MM.1S (cell line): Measurements from ENCODE around the gene CPLX3.

Experiments
- DNase-seq: peaks from one replicate; pipeline ENCODE4 v3.0.0-alpha.2; 2015
- H2AFZ ChIP-seq: fragments of 300-600 bp; sonication (generic); 2 replicates; pipeline ENCODE4 v1.6.0; 2016; ENCODE audit warnings: antibody characterized with exemption, low read length
- H3F3A ChIP-seq: fragments of 300-600 bp; sonication (generic); 2 replicates; pipeline ENCODE4 v1.6.1; 2016; ENCODE audit warnings: mild to moderate bottlenecking, antibody characterized with exemption, low read length, moderate library complexity, mixed read lengths; ENCODE audit not compliant: insufficient read depth
- H3K27ac ChIP-seq: fragments of 300-600 bp; sonication (generic); 2 replicates; pipeline ENCODE4 v1.5.1; 2016; ENCODE audit warnings: mild to moderate bottlenecking, low read length
- H3K27me3 ChIP-seq: fragments of 300-600 bp; sonication (generic); replicated peaks from 2 replicates; pipeline ENCODE4 v1.6.0; 2016; ENCODE audit warnings: low read length; ENCODE audit not compliant: insufficient read depth
- H3K36me3 ChIP-seq: fragments of 300-600 bp; sonication (generic); replicated peaks from 2 replicates; pipeline ENCODE4 v1.6.1; 2016; ENCODE audit warnings: mild to moderate bottlenecking, low read length, mixed read lengths; ENCODE audit not compliant: insufficient read depth
- H3K4me1 ChIP-seq: fragments of 300-600 bp; sonication (generic); 2 replicates; pipeline ENCODE4 v1.6.1; 2016; ENCODE audit warnings: low read length, mixed read lengths
- H3K4me2 ChIP-seq: fragments of 300-600 bp; sonication (generic); 2 replicates; pipeline ENCODE4 v1.6.0; 2016; ENCODE audit warnings: low read depth, low read length
- H3K4me3 ChIP-seq: fragments of 300-600 bp; sonication (generic); 2 replicates; pipeline ENCODE4 v1.5.1; 2016; ENCODE audit warnings: low read length, mixed read lengths
- H3K79me2 ChIP-seq: fragments of 300-600 bp; sonication (generic); 2 replicates; pipeline ENCODE4 v1.6.1; 2016; ENCODE audit warnings: mixed run types, low read length, mixed read lengths
- H3K9ac ChIP-seq: fragments of 300-600 bp; sonication (generic); 2 replicates; pipeline ENCODE4 v1.6.1; 2016; ENCODE audit warnings: low read length, mixed read lengths
- H3K9me2 ChIP-seq: fragments of 300-600 bp; sonication (generic); replicated peaks from 2 replicates; pipeline ENCODE4 v1.6.1; 2016; ENCODE audit warnings: mild to moderate bottlenecking, low read length, mixed read lengths; ENCODE audit not compliant: insufficient read depth
- H3K9me3 ChIP-seq: fragments of 300-600 bp; sonication (generic); replicated peaks from 2 replicates; pipeline ENCODE4 v1.6.1; 2016; ENCODE audit warnings: mild to moderate bottlenecking, low read length, mixed read lengths; ENCODE audit not compliant: insufficient read depth
- H4K20me1 ChIP-seq: fragments of 300-600 bp; sonication (generic); 2 replicates; pipeline ENCODE4 v1.6.1; 2016; ENCODE audit warnings: mild to moderate bottlenecking, low read length, moderate library complexity, mixed read lengths; ENCODE audit not compliant: insufficient read depth
- EZH2 ChIP-seq: fragments of 300-600 bp; sonication (generic); optimal IDR thresholded peaks from 2 replicates; pipeline ENCODE3; 2017; ENCODE audit warnings: low read depth, mild to moderate bottlenecking, antibody characterized with exemption, low read length, mixed read lengths
- EZH2phosphoT487 ChIP-seq: fragments of 300-600 bp; sonication (generic); IDR thresholded peaks from 2 replicates; pipeline ENCODE4 v1.6.1; 2018; ENCODE audit warnings: antibody characterized with exemption, low read length
- TF ChIP-seq, protein P1 (sequence below): fragments of 300-600 bp; sonication (generic); IDR thresholded peaks from 2 replicates; pipeline ENCODE4 v1.5.1; 2016; ENCODE audit warnings: antibody characterized with exemption, low read length, mixed read lengths

Gene CPLX3

DNA sequence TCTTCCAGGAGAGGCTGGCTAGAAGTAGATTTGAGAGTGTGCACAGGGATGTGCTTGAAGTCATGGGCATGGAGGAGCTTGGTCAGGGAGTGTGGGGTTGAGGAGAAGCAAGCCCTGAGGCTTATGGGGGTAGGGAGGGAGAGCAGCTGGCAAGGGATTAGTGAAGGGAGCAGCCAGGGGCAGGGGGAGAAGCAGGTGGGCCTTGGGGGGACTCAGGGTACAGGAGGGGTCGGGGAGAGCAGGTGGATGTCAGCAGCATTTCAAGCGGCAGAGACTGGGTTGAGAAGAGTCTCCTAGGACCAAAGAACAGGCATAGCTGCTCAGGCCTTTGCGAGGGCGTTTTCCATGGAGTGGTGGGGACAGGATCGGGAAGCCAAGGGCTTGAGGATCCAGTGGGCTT lies 17.2 kb upstream of the CPLX3 start:
- no peak overlapping the region for H3K9ac ChIP-seq
- no peaks in the 10 kb centered on the region for H3K4me1 ChIP-seq
- H3K9me2 ChIP-seq, result no peaks in the 10 kb centered on the region
- H4K20me1 ChIP-seq, result no peaks in the 10 kb centered on the region
- no peak overlapping the region for H3K4me3 ChIP-seq
- no peaks in the 10 kb centered on the region for H3K27me3 ChIP-seq
- TF ChIP-seq EZH2, result no peak
- TF ChIP-seq, protein P1, sequence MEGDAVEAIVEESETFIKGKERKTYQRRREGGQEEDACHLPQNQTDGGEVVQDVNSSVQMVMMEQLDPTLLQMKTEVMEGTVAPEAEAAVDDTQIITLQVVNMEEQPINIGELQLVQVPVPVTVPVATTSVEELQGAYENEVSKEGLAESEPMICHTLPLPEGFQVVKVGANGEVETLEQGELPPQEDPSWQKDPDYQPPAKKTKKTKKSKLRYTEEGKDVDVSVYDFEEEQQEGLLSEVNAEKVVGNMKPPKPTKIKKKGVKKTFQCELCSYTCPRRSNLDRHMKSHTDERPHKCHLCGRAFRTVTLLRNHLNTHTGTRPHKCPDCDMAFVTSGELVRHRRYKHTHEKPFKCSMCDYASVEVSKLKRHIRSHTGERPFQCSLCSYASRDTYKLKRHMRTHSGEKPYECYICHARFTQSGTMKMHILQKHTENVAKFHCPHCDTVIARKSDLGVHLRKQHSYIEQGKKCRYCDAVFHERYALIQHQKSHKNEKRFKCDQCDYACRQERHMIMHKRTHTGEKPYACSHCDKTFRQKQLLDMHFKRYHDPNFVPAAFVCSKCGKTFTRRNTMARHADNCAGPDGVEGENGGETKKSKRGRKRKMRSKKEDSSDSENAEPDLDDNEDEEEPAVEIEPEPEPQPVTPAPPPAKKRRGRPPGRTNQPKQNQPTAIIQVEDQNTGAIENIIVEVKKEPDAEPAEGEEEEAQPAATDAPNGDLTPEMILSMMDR, result no peak
- TF ChIP-seq EZH2phosphoT487, result no peak
- no peak overlapping the region for H2AFZ ChIP-seq
- no peak overlapping the region for H3K27ac ChIP-seq
- H3K4me2 ChIP-seq, result no peak overlapping the region
- no peaks in the 10 kb centered on the region for H3K9me3 ChIP-seq
- H3K79me2 ChIP-seq, result no peaks in the 10 kb centered on the region
- no peak for DNase-seq
- H3F3A ChIP-seq, result peaks cover 11% of the 10 kb centered on the region
- H3K36me3 ChIP-seq, result no peaks in the 10 kb centered on the region

DNA sequence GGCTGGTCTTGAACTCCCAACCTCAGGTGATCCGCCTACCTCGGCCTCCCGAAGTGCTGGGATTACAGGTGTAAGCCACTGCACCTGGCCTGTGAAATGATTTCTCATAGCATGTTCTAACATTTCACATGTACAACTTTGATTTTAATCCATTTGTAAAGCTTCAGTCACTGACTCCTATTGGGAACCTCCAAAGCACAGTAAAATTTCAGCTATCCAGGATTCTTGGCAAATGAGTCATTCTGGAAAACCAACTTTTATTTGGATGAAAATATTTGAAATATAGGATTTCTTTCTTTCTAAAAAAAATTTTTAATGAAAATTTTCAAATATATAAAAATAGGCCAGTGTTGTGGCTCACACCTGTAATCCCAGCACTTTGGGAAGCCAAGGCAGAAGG lies 16.5 kb upstream of the CPLX3 start:
- H3K27ac ChIP-seq, result no peak overlapping the region
- TF ChIP-seq EZH2phosphoT487 (no peak), EZH2 (no peak)
- TF ChIP-seq, protein P1, result no peak

GRCh38 chr15:74812533-74812932 lies 13.9 kb upstream of the CPLX3 start, which contains the start of gene LMAN1L:
LMAN1L (plus strand) TSS chr15:74812835; CDS start chr15:74812855, 20 bp downstream.
- no peak within 1 kb of the TSS for H3K27ac ChIP-seq
- no peak within 1 kb of the TSS for H2AFZ ChIP-seq

More for the DNA sequence above, 16.5 kb upstream of the CPLX3 start:
- no peak for DNase-seq
- Histone ChIP-seq H3K9me3 (no peaks in the 10 kb centered on the region), H3K27me3 (no peaks in the 10 kb centered on the region), H3F3A (peaks cover 11% of the 10 kb centered on the region), H3K9ac (no peak overlapping the region), H3K4me1 (no peaks in the 10 kb centered on the region), H4K20me1 (no peaks in the 10 kb centered on the region), H2AFZ (no peak overlapping the region), H3K79me2 (no peaks in the 10 kb centered on the region), H3K9me2 (no peaks in the 10 kb centered on the region), H3K4me3 (no peak overlapping the region), H3K36me3 (no peaks in the 10 kb centered on the region), H3K4me2 (no peak overlapping the region)

More at GRCh38 chr15:74812533-74812932, 13.9 kb upstream of the CPLX3 start, which contains the start of gene LMAN1L:
- no peaks in the 10 kb centered on the region for H3K79me2 ChIP-seq
- H3K4me1 ChIP-seq, result no peaks in the 10 kb centered on the region
- DNase-seq, result no peak
- H3K4me3 ChIP-seq, result no peak within 1 kb of the TSS
- no peak within 1 kb of the TSS for H3K4me2 ChIP-seq
- no peaks in the 10 kb centered on the region for H3K9me2 ChIP-seq
- no peaks in the 10 kb centered on the region for H3K36me3 ChIP-seq
- TF ChIP-seq, protein P1, result no peak
- TF ChIP-seq EZH2, result no peak
- H3K9ac ChIP-seq, result no peak within 1 kb of the TSS
- H3F3A ChIP-seq, result peaks cover 6% of the 10 kb centered on the region; the same call in 1 of the 2 replicates
- no peaks in the 10 kb centered on the region for H4K20me1 ChIP-seq
- no peaks in the 10 kb centered on the region for H3K9me3 ChIP-seq
- H3K27me3 ChIP-seq, result no peaks in the 10 kb centered on the region
